ENCODE results near the gene ZFP92. TPM values are rescaled to one million over a fixed set of nuclear protein-coding genes. Genes with fewer than 3 reads are reported as not detected.

Gene ZFP92
- total RNA-seq, 1 experiment from 2014 or later: not detected

Small RNA genes lying within 50 kb of the gene (small RNA-seq; reads per million reads assigned to genes)
- gene RN7SL667P: not detected

Other genes starting within 250 kb of the ZFP92 start
- 31.6 and 46.4 TPM in 2 replicates for gene MAGEA1, start 232.2 kb upstream of the ZFP92 start, total RNA-seq (2014; rRNA removed; shearing (Covaris generic); ENCODE audit: low replicate concordance)
- not detected in 2 replicates for gene PNMA6F, start 89.7 kb upstream of the ZFP92 start, total RNA-seq (2014; rRNA removed; shearing (Covaris generic); ENCODE audit: low replicate concordance)
- gene ZNF275, start 77.3 kb upstream of the ZFP92 start, total RNA-seq (2014; rRNA removed; shearing (Covaris generic); ENCODE audit: low replicate concordance): 15.7 and 16.6 TPM in 2 replicates
- gene PNMA6E, start 10.1 kb upstream of the ZFP92 start, total RNA-seq (2014; rRNA removed; shearing (Covaris generic); ENCODE audit: low replicate concordance): not detected in 2 replicates
- 0.30 and 1.2 TPM in 2 replicates for gene TREX2, start 34.6 kb downstream of the ZFP92 start, total RNA-seq (2014; rRNA removed; shearing (Covaris generic); ENCODE audit: low replicate concordance)
- gene HAUS7, start 59.1 kb downstream of the ZFP92 start, total RNA-seq (2014; rRNA removed; shearing (Covaris generic); ENCODE audit: low replicate concordance): 36.2 and 47.6 TPM in 2 replicates
- not detected in 2 replicates for gene BGN, start 83.5 kb downstream of the ZFP92 start, total RNA-seq (2014; rRNA removed; shearing (Covaris generic); ENCODE audit: low replicate concordance)
- gene ATP2B3, start 106.2 kb downstream of the ZFP92 start, total RNA-seq (2014; rRNA removed; shearing (Covaris generic); ENCODE audit: low replicate concordance): not detected in 2 replicates
- gene CCNQ, start 187.7 kb downstream of the ZFP92 start, total RNA-seq (2014; rRNA removed; shearing (Covaris generic); ENCODE audit: low replicate concordance): 29.1 and 55.4 TPM in 2 replicates
- gene DUSP9, start 235.7 kb downstream of the ZFP92 start, total RNA-seq (2014; rRNA removed; shearing (Covaris generic); ENCODE audit: low replicate concordance): not detected in 2 replicates